OCI-LY7 (cell line): ENCODE measurements around the gene MKRN1. TPM values are rescaled to one million over a fixed set of nuclear protein-coding genes. Genes with fewer than 3 reads are reported as not detected.
"Not testable (repeated sequence)": the region's sequence is repeated elsewhere in the genome, so short reads cannot be mapped to it uniquely, and the experiment has no call there.

ENCODE experiments used
- BruUV-seq: library from RNA; stranded (reverse); fragments of 400-500 nt; replicated peaks from 2 replicates; lab custom pipeline; 2021; lab: Mats Ljungman, UMichigan
- CTCF ChIA-PET: fragments of 300-600 bp; sonication (Branson Sonifier 250); formaldehyde crosslinking; loops from one replicate; lab custom pipeline; 2022; ENCODE audit warnings: antibody characterized with exemption; ENCODE audit not compliant: unreplicated experiment; lab: Charles Lee
- POLR2A ChIA-PET: fragments of 300-600 bp; sonication (Branson Sonifier 250); formaldehyde crosslinking; loops from one replicate; lab custom pipeline; 2022; ENCODE audit warnings: antibody characterized with exemption; lab: Charles Lee
- DNase-seq: peaks from one replicate; pipeline ENCODE4 v3.0.0-alpha.2; 2015; ENCODE audit warnings: low spot score
- H2AFZ ChIP-seq: fragments of 200-600 bp; sonication (generic), shearing (Covaris generic); 2 replicates; pipeline ENCODE4 v1.6.1; 2014; ENCODE audit warnings: mild to moderate bottlenecking, antibody characterized with exemption, low read length, moderate library complexity
- H3K27ac ChIP-seq: fragments of 200-600 bp; sonication (generic); 2 replicates; pipeline ENCODE4 v1.5.1; 2014; ENCODE audit warnings: mixed run types, low read depth, mild to moderate bottlenecking, moderate library complexity, low read length, inconsistent platforms; ENCODE audit not compliant: poor library complexity, severe bottlenecking
- H3K36me3 ChIP-seq: fragments of 200-600 bp; sonication (generic); 2 replicates; pipeline ENCODE4 v1.6.1; 2014; ENCODE audit warnings: mild to moderate bottlenecking, antibody characterized with exemption, low read length, moderate library complexity, mixed read lengths; ENCODE audit not compliant: insufficient read depth
- H3K4me1 ChIP-seq: fragments of 200-600 bp; sonication (generic); 2 replicates; pipeline ENCODE4 v1.5.1; 2014; ENCODE audit warnings: mild to moderate bottlenecking, low read length; ENCODE audit not compliant: insufficient read depth, poor library complexity, severe bottlenecking
- H3K4me2 ChIP-seq: fragments of 200-600 bp; sonication (generic); 2 replicates; pipeline ENCODE4 v1.6.1; 2014; ENCODE audit warnings: mild to moderate bottlenecking, low read length
- H3K4me3 ChIP-seq: fragments of 200-600 bp; sonication (generic); 2 replicates; pipeline ENCODE4 v1.5.1; 2014; ENCODE audit warnings: mild to moderate bottlenecking, low read depth, low read length; ENCODE audit not compliant: poor library complexity, severe bottlenecking
- H3K79me2 ChIP-seq: fragments of 200-600 bp; sonication (generic); 2 replicates; pipeline ENCODE4 v1.6.1; 2016; ENCODE audit warnings: low read depth, mild to moderate bottlenecking, low read length, moderate library complexity, mixed read lengths; ENCODE audit not compliant: insufficient read depth
- H3K9me2 ChIP-seq: fragments of 200-600 bp; sonication (generic); 2 replicates; pipeline ENCODE4 v1.6.1; 2016; ENCODE audit warnings: mild to moderate bottlenecking, low read length, mixed read lengths; ENCODE audit not compliant: insufficient read depth
- H3K9me3 ChIP-seq: fragments of 200-600 bp; sonication (generic); 2 replicates; pipeline ENCODE4 v1.6.1; 2014; ENCODE audit warnings: mild to moderate bottlenecking, mixed run types, low read length, mixed read lengths
- H4K20me1 ChIP-seq: fragments of 200-600 bp; sonication (generic); 2 replicates; pipeline ENCODE4 v1.6.1; 2014; ENCODE audit warnings: mild to moderate bottlenecking, antibody characterized with exemption, low read length, moderate library complexity, mixed read lengths; ENCODE audit not compliant: insufficient read depth
- CTCF ChIP-seq: fragments of 200-600 bp; sonication (generic); conservative IDR thresholded peaks from 2 replicates; pipeline ENCODE4 v1.5.1; 2014; ENCODE audit warnings: mild to moderate bottlenecking, antibody characterized with exemption, low read length, moderate library complexity, mixed read lengths
- EZH2phosphoT487 ChIP-seq: fragments of 200-600 bp; sonication (generic); IDR thresholded peaks from 2 replicates; pipeline ENCODE4 v1.6.1; 2018; ENCODE audit warnings: low read depth, borderline replicate concordance, mild to moderate bottlenecking, mixed run types, antibody characterized with exemption, low read length, moderate library complexity, mixed read lengths
- intact Hi-C: fragments of 100-400 bp; cut with micrococcal nuclease; formaldehyde crosslinking; loops from one replicate; pipeline ENCODE4 v1.10.0; 2022; ENCODE audit not compliant: unreplicated experiment
- total RNA-seq, 2 experiments: library from RNA; depleted of rRNA in 1 of 2; stranded (reverse); fragments of >200 nt in 1 of 2; shearing (Covaris generic) in 1 of 2; gene quantifications; 2 replicates each; pipeline ENCODE4 v1.2.3, GENCODE V29; 2014 to 2022

Gene MKRN1
- total RNA-seq, 2 experiments from 2014 or later, result 26.4 to 48.0 TPM

- Histone ChIP-seq H3K4me3 (no peak overlapping the region), H3K36me3 (no peaks in the 10 kb centered on the region), H3K9me2 (no peaks in the 10 kb centered on the region), H2AFZ (no peak overlapping the region), H3K27ac (no peak overlapping the region), H3K9me3 (no peaks in the 10 kb centered on the region), H3K4me1 (no peaks in the 10 kb centered on the region), H3K4me2 (no peak overlapping the region), H3K79me2 (no peaks in the 10 kb centered on the region), H4K20me1 (no peaks in the 10 kb centered on the region)
- ChIA-PET POLR2A (interaction anchor here (0.5 to 0.8 kb wide), 3 partner anchors 16 to 1469 kb away, joined by 3 to 4 read pairs (median 4); no protein-coding TSS in a partner anchor), CTCF (no interaction called here)
- intact Hi-C loops, result no loop called here
- no TSS peak for BruUV-seq
- TF ChIP-seq EZH2phosphoT487 (no peak), CTCF (no peak)
- DNase-seq, result no peak
Measured at GRCh38 chr7:140423501-140423900, 55.8 kb downstream of the MKRN1 start.

GRCh38 chr7:140421521-140421920, 57.8 kb downstream of the MKRN1 start:
- Histone ChIP-seq H3K79me2 (no peaks in the 10 kb centered on the region), H2AFZ (no peak overlapping the region), H3K9me2 (no peaks in the 10 kb centered on the region), H3K9me3 (no peaks in the 10 kb centered on the region), H4K20me1 (no peaks in the 10 kb centered on the region), H3K4me2 (no peak overlapping the region), H3K4me3 (no peak overlapping the region), H3K4me1 (no peaks in the 10 kb centered on the region), H3K27ac (no peak overlapping the region), H3K36me3 (no peaks in the 10 kb centered on the region)
- TF ChIP-seq CTCF (no peak), EZH2phosphoT487 (no peak)
- BruUV-seq, result no TSS peak
- DNase-seq, result no peak
- CTCF ChIA-PET, result no interaction called here
- POLR2A ChIA-PET, result interaction anchor here (0.6 kb wide), 1 partner anchor 281 kb away, joined by 3 read pairs; no protein-coding TSS in a partner anchor
- intact Hi-C loops, result no loop called here

- Histone ChIP-seq H3K9me2 (no peaks in the 10 kb centered on the region), H2AFZ (no peak overlapping the region), H4K20me1 (no peaks in the 10 kb centered on the region), H3K4me2 (no peak overlapping the region), H3K4me3 (no peak overlapping the region), H3K9me3 (no peaks in the 10 kb centered on the region), H3K27ac (no peak overlapping the region), H3K4me1 (no peaks in the 10 kb centered on the region), H3K79me2 (no peaks in the 10 kb centered on the region), H3K36me3 (no peaks in the 10 kb centered on the region)
- POLR2A ChIA-PET, result interaction anchor here (0.6 to 0.7 kb wide), 2 partner anchors 232 to 681 kb away, joined by 3 to 4 read pairs; no protein-coding TSS in a partner anchor
- no TSS peak for BruUV-seq
- intact Hi-C loops, result no loop called here
- CTCF ChIA-PET, result no interaction called here
- TF ChIP-seq EZH2phosphoT487, result no peak
- TF ChIP-seq CTCF, result no peak
- DNase-seq, result no peak
Measured at GRCh38 chr7:140418653-140419052, 60.7 kb downstream of the MKRN1 start.

- H3K9me2 ChIP-seq, H3K4me1 ChIP-seq, H3K36me3 ChIP-seq, DNase-seq, H2AFZ ChIP-seq, H3K4me3 ChIP-seq, H3K9me3 ChIP-seq, H3K27ac ChIP-seq, H4K20me1 ChIP-seq, H3K4me2 ChIP-seq, BruUV-seq, H3K79me2 ChIP-seq, intact Hi-C loops, CTCF ChIA-PET: not testable (repeated sequence)
- POLR2A ChIA-PET, result interaction anchor here (0.6 to 0.7 kb wide), 3 partner anchors 34 to 680 kb away, joined by 3 to 4 read pairs (median 3); no protein-coding TSS in a partner anchor
Measured at GRCh38 chr7:140418156-140418472, 61.2 kb downstream of the MKRN1 start.
